IPS-18a (cell line): Measurements from ENCODE around the gene C4orf51.
A peak's percentile ranks its signal among the peaks of the same experiment; 100 is the strongest.

Experiments
- H3K27ac ChIP-seq: one replicate; pipeline ENCODE4 v1.5.1; 2013; ENCODE audit warnings: low read length
- H3K27me3 ChIP-seq: one replicate; pipeline ENCODE4 v1.6.1; 2013; ENCODE audit warnings: mild to moderate bottlenecking, low read length; ENCODE audit not compliant: control insufficient read depth, insufficient read depth
- H3K36me3 ChIP-seq: one replicate; pipeline ENCODE4 v1.6.1; 2013; ENCODE audit warnings: low read depth, low read length; ENCODE audit not compliant: control insufficient read depth
- H3K4me1 ChIP-seq: one replicate; pipeline ENCODE4 v1.6.1; 2013; ENCODE audit warnings: low read depth, low read length; ENCODE audit not compliant: control insufficient read depth
- H3K4me3 ChIP-seq: one replicate; pipeline ENCODE4 v1.5.1; 2013; ENCODE audit warnings: low read length
- H3K9ac ChIP-seq: one replicate; pipeline ENCODE4 v1.6.1; 2013; ENCODE audit warnings: mild to moderate bottlenecking, low read length, moderate library complexity
- H3K9me3 ChIP-seq: one replicate; pipeline ENCODE4 v1.6.1; 2013; ENCODE audit warnings: low read depth, low read length; ENCODE audit not compliant: control insufficient read depth

Gene C4orf51

DNA sequence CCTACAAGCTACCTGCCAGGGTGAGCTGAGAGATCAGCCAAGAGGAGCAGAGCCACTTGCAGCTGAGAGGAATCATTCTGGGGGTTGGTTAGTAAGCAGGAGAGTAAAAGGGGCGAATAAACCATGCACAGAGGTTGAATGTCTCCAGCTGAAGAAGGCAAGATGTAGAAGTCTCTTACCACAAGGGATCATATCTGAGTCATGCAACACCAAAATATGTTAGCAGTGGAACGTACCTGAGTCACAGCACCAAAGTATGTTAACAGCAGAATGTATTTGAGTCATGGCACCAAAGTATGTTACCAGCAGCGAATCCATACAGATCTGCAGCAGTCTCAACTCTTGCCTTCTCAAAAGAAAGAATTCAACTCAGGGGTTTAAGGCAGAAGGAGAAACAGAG lies 29.9 kb downstream of the C4orf51 start:
- H3K9me3 ChIP-seq, result no peaks in the 10 kb centered on the region
- H3K4me1 ChIP-seq, result peaks cover 6% of the 10 kb centered on the region
- no peak overlapping the region for H3K27ac ChIP-seq
- no peak overlapping the region for H3K4me3 ChIP-seq
- H3K27me3 ChIP-seq, result no peaks in the 10 kb centered on the region
- no peaks in the 10 kb centered on the region for H3K36me3 ChIP-seq
- no peak overlapping the region for H3K9ac ChIP-seq

DNA sequence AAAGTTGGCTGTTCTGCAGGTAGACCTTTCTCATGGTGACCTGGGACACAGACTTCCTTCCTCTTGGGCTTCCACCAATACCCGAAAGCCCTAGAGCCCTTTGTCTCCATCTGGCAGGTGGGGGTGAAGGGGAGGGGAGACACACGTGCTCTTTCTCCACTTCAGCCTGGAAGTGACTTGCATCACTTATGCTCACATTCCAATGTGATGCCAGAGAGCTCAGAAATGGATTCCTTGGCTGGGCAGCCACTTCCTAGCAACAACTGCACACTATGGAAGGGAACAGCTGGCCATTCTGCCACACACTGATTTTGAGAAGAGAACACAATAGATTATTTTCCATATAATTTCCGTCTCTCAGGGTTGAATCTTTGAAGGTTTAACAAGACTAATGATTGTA lies 36.3 kb downstream of the C4orf51 start:
- H3K4me1 ChIP-seq, result peaks cover 4% of the 10 kb centered on the region
- no peaks in the 10 kb centered on the region for H3K27me3 ChIP-seq
- no peak overlapping the region for H3K9ac ChIP-seq
- H3K36me3 ChIP-seq, result no peaks in the 10 kb centered on the region
- no peak overlapping the region for H3K4me3 ChIP-seq
- no peak overlapping the region for H3K27ac ChIP-seq
- no peaks in the 10 kb centered on the region for H3K9me3 ChIP-seq

DNA sequence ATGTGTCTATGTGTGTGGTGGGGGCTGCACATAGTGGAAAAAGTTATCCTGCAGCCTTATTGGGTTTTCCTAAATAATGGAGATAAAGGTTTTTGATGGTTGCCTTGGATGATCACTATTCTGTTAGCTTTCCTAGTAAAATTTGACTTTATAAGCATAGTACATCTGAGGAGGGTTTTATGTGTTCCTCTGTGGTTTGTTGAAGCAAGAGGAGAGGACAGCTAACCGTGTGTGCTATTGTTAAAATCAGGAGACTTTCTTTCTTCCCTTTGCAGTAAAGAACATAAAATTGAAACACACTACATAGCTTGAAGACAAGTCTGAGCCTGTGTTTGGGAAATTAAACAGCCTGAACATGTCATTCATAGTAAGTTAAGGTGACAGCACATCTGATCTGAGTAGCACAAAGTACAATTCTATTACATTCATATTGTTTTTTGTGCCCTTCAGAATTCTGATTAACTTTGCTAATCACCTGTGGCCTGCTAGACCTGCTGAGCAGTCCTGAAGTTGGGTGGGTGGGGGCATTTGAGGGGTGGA lies 36.8 kb downstream of the C4orf51 start:
- Histone ChIP-seq H3K4me1 (peaks cover 4% of the 10 kb centered on the region), H3K9me3 (no peaks in the 10 kb centered on the region), H3K27ac (no peak overlapping the region)

DNA sequence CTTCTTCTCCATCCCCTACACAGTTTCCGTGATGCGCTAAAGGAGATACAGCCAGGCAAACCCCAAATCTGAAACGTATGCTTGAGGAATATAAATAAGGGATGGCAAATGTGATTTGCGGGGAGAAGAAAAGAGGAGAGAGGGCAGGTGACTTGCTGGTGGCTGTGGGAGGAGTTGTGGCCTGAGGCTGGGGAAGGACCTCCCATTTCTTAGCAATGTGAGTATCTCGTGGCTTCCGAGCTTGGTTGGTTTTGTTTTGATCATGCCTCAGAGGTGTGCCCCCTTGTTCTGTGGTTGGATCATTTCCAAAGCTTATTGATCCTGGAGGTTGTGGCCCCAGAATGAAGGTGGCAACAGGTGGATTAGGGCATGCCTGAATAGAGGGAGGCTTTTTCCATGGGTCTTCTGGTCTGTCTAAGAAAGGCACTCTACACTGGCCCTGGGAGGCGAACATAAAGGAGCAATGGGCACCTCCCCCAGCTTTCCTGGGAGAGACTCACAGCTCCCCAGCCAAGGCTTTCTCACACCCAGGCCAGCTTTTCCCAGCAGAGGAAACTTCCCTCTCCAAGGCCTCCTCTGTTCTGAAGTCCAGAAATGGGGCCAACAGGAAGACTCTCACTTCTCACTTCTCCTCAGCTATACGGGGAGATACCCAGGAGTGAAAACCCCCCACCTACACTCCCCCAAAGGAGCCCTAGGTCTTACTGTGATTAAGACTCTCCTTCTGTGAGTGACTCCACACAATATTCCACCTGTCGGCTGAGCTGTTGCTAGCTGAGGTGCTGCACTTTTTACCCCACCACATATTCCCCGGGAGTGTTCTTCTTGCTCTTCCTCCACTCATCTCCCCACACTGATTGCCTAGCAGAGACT lies 40.0 kb downstream of the C4orf51 start:
- H3K36me3 ChIP-seq, result no peaks in the 10 kb centered on the region
- H3K9me3 ChIP-seq, result peaks cover 3% of the 10 kb centered on the region
- peaks cover 4% of the 10 kb centered on the region for H3K4me1 ChIP-seq
- H3K27me3 ChIP-seq, result no peaks in the 10 kb centered on the region
- H3K4me3 ChIP-seq, result no peak overlapping the region
- H3K27ac ChIP-seq, result no peak overlapping the region
- H3K9ac ChIP-seq, result no peak overlapping the region

More for the DNA sequence above, 36.8 kb downstream of the C4orf51 start:
- no peaks in the 10 kb centered on the region for H3K27me3 ChIP-seq
- H3K9ac ChIP-seq, result no peak overlapping the region
- no peaks in the 10 kb centered on the region for H3K36me3 ChIP-seq
- H3K4me3 ChIP-seq, result no peak overlapping the region

DNA sequence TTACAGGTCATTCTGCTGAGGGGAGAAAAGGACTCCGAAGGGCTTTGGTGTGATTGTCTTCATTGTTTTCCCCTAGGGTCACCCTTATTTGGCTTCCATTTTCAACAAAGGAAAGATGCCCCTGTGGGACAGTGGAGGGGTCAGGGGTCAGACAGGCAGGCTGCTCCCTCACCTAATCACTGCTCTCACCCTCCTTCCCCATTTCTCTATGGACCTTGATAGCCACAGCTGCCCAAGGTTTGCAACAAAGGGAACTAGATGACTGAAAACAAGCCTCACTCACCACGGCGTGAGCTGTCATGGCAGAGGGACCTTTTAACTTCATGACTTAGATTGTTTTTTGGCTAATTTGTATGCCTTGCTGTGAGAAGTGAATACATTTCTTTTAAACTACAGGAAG lies 40.7 kb downstream of the C4orf51 start:
- H3K27me3 ChIP-seq, result no peaks in the 10 kb centered on the region
- peaks cover 3% of the 10 kb centered on the region for H3K9me3 ChIP-seq
- H3K4me1 ChIP-seq, result peaks cover 4% of the 10 kb centered on the region
- no peak overlapping the region for H3K27ac ChIP-seq
- no peaks in the 10 kb centered on the region for H3K36me3 ChIP-seq
- no peak overlapping the region for H3K4me3 ChIP-seq
- H3K9ac ChIP-seq, result no peak overlapping the region

DNA sequence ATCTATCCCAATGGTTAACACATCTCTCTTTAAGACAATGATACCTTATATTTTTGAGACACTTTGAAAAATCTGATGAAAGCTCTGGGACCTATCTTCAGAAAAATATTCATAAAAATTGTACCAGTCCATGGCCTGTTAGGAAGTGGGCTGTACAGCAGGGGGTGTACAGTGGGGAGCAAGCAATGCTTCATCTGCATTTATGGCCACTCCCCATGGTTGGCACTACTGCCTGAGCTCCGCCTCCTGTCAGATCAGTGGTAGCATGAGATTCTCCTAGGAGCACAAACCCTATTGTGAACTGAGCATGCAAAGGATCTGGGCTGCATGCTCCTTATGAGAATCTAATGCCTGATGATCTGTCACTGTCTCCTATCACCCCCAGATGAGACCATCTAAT lies 42.6 kb downstream of the C4orf51 start:
- Histone ChIP-seq H3K27me3 (no peaks in the 10 kb centered on the region), H3K4me1 (peaks cover 4% of the 10 kb centered on the region), H3K27ac (no peak overlapping the region), H3K4me3 (no peak overlapping the region), H3K9ac (no peak overlapping the region), H3K36me3 (no peaks in the 10 kb centered on the region), H3K9me3 (peaks cover 3% of the 10 kb centered on the region)

DNA sequence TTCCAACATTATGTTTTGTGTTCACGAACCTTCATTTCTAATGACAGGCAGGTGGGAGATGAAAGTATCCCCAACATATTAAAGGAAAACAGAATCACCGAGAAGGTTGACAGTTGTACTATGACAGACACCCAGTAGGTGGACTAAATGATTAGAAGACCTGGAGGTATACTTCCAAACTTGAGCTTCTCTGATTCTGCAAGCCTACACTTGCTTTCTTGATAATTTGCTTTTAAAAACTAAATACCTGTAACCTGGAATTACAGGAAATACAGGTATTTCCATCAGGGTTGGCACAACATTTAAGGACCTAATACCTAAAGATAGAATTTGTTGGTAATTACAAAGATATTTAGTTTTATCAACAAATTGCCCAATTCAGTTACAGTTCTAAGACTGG lies 43.4 kb downstream of the C4orf51 start:
- no peaks in the 10 kb centered on the region for H3K36me3 ChIP-seq
- H3K27ac ChIP-seq, result no peak overlapping the region
- no peak overlapping the region for H3K4me3 ChIP-seq
- H3K4me1 ChIP-seq, result peaks cover 4% of the 10 kb centered on the region
- H3K9me3 ChIP-seq, result peaks cover 3% of the 10 kb centered on the region
- no peaks in the 10 kb centered on the region for H3K27me3 ChIP-seq
- no peak overlapping the region for H3K9ac ChIP-seq

DNA sequence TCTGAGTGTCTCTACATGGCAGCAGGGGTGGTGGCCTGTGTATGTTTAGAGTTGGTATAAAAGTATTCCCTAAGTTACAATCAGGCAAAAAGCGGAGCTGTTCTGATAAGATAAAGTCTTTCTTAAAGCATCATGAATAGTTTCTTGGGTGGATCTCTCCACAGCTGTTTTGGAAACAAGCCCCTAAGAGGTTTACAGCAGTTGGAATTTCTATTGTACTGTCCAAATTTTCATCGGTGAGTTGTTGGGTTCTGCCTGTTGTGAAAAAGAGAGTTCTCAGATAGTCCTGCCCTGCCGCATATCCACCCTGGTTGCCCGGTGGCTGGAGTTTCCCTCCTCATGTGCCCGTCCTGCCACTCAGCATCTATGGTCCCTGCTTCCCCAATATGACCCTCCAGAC lies 50.1 kb downstream of the C4orf51 start:
- H3K9ac ChIP-seq, result no peak overlapping the region
- peaks cover 21% of the 10 kb centered on the region for H3K4me1 ChIP-seq
- no peaks in the 10 kb centered on the region for H3K9me3 ChIP-seq
- no peak overlapping the region for H3K27ac ChIP-seq
- H3K4me3 ChIP-seq, result no peak overlapping the region
- H3K27me3 ChIP-seq, result no peaks in the 10 kb centered on the region
- no peaks in the 10 kb centered on the region for H3K36me3 ChIP-seq

DNA sequence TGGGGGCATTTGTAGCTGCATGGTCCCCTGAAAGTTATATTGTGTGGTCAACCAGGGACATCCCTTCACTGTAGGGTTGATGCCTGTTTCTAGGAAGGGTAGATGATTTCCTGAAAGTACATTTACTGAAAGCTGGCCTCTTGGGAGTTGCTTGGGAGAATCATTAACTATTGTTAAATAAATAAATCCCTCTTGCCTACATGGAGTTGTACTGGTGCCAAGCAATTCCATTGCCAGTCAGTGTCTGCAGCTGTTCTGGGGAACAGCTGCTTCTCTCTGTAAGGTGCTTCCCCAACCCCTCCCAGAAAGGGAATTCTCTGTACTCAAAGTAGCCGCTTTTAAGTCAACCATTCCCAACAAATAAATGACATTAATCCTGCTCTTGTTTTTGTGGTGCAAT lies 51.1 kb downstream of the C4orf51 start:
- no peaks in the 10 kb centered on the region for H3K36me3 ChIP-seq
- H3K9ac ChIP-seq, result no peak overlapping the region
- no peak overlapping the region for H3K27ac ChIP-seq
- H3K9me3 ChIP-seq, result no peaks in the 10 kb centered on the region
- H3K4me1 ChIP-seq, result peaks cover 28% of the 10 kb centered on the region
- no peaks in the 10 kb centered on the region for H3K27me3 ChIP-seq
- H3K4me3 ChIP-seq, result no peak overlapping the region

DNA sequence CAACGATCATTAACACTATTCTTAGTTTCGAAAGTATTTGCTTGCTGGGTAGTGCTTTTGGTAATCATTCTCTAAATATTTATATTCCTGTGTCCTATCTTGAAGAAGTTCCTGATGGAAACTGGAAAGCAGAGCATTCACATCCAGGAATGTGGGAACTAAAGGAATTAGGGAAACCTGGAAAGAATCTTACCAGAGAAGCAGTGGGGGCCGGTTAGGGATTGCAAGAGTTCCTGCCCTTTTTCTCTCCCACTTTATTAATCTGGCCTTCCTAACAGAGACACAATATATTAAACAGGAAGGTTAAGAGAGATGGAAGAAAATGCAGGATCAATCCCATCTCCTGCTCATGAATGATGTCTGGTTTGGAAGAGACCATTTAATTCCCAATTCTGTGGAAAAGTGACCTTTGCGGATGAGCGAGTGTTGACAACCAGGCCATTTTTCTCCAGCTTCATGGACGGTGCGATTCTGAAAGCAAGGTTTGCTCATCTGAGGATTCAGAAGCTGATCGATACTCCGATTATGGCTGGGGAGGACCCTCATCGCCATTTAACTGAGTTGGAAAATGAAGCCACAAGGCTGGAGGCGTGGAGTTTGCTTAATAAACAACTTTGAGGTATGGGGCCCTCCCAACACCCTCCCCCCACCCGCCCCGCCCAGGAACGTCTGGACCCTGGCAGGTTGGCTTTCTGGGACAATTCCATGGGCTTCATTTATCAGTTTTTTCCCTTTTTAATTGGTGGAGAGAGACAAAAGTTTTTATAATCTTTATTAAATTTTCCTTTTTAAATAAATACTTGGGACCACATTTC lies 52.3 kb downstream of the C4orf51 start:
- H3K4me3 ChIP-seq, result peak overlapping the region; percentile 57
- H3K36me3 ChIP-seq, result no peaks in the 10 kb centered on the region
- H3K27ac ChIP-seq, result peak overlapping the region; percentile 79
- no peaks in the 10 kb centered on the region for H3K27me3 ChIP-seq
- peak overlapping the region; percentile 45 for H3K9ac ChIP-seq
- no peaks in the 10 kb centered on the region for H3K9me3 ChIP-seq
- peaks cover 28% of the 10 kb centered on the region for H3K4me1 ChIP-seq

DNA sequence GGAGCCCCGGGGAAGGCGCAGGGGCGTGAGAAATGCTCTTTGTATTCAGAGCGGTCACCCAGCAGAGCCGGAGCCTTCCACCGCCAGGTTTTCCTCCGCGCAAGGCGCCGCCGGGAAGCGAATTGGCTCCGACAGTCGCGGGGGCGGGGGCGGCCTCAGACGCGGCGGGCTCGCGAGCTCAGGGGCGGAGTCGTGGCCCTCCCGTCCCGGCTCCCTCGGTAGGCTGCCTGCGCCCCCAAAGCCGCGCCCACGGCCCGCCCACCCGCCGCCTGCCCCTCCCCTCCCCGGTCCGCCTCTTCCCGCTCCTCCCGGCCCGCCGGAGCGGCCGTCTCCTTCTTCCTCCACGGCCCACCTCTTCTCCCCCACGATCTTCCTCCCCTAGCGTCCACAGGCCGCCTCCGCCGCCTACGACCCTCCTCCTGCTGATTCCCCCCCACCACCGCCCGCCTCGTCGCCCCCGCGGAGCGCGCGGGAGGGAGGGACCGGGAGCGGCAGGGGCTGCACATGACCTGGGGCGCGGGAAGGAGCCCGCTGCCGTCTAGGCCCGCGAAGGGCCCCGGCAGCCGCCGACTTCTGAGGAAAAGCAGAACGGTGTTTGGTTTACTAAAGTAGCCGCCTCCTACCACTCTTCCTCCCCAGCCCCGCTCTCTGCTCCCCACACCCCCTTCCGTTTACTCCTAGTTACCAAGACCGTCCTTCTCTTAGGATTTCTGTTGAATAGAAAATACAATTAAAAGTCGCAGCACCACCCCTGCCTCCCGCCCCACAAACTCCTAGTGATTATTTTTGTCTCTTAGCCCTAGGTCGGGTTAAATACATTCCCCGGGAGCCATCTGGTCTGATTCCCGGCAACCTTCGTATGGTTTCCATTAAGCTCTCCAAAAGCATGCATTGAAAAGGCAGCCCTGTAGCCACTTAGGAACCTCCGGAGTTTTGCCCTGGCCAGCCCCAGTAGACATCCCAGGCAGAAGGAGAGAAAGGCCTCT lies 53.2 kb downstream of the C4orf51 start:
- peak overlapping the region; percentile 75 for H3K27ac ChIP-seq
- peaks cover 28% of the 10 kb centered on the region for H3K4me1 ChIP-seq
- no peaks in the 10 kb centered on the region for H3K36me3 ChIP-seq
- H3K9ac ChIP-seq, result peak overlapping the region; percentile 74
- H3K4me3 ChIP-seq, result peak overlapping the region; percentile 55
- no peaks in the 10 kb centered on the region for H3K27me3 ChIP-seq
- H3K9me3 ChIP-seq, result no peaks in the 10 kb centered on the region
